Body of pancreas (tissue), 4 donors: ENCODE results near the gene COMMD9.

Experiments
- CTCF ChIP-seq, 7 experiments: fragments of 450-650 bp in 4 of 7; fragments of 200-600 bp in 3 of 7; sonication (generic) in 3 of 7; IDR thresholded peaks; one replicate each; pipeline ENCODE4 v1.5.1; 2016 to 2019; ENCODE audit warnings: antibody characterized with exemption in 7 of 7
- POLR2A ChIP-seq, 3 donors: fragments of 450-650 bp; IDR thresholded peaks; one replicate each; pipeline ENCODE4 v1.6.1; 2016; ENCODE audit warnings: antibody characterized with exemption in 3 of 3, mild to moderate bottlenecking in 2 of 3

GRCh38 chr11:36271794-36272407 is 17.3 kb downstream of the COMMD9 start:
- TF ChIP-seq CTCF (IDR thresholded peaks at IDR 0.05) (no peak), POLR2A (IDR thresholded peaks at IDR 0.05) (no peak)
